Sigmoid colon (tissue), 7 donors: Measurements from ENCODE around the gene WIF1. TPM values are rescaled to one million over a fixed set of nuclear protein-coding genes. Genes with fewer than 3 reads are reported as not detected.

ENCODE experiments used
- DNase-seq: peaks from one replicate; pipeline ENCODE4 v3.0.0-alpha.2; 2019
- H3K27ac ChIP-seq, 4 donors: fragments of 200-600 bp; sonication (generic); one replicate each; pipeline ENCODE4 v1.5.1; 2016 to 2019; ENCODE audit warnings: mild to moderate bottlenecking in 1 of 4
- H3K27me3 ChIP-seq, 3 donors: fragments of 200-600 bp; sonication (generic); one replicate each; pipeline ENCODE4 v1.5.1; 2019; ENCODE audit warnings: mild to moderate bottlenecking in 1 of 3
- H3K36me3 ChIP-seq, 4 donors: fragments of 200-600 bp; sonication (generic); one replicate each; pipeline ENCODE4 v1.5.1; 2016 to 2019
- H3K4me1 ChIP-seq, 4 donors: fragments of 200-600 bp; sonication (generic); one replicate each; pipeline ENCODE4 v1.5.1; 2017 to 2019
- H3K4me3 ChIP-seq, 4 donors: fragments of 200-600 bp; sonication (generic); one replicate each; pipeline ENCODE4 v1.5.1; 2017 to 2019; ENCODE audit warnings: mild to moderate bottlenecking in 2 of 4, moderate library complexity in 1 of 4
- H3K9me3 ChIP-seq, 4 donors: fragments of 200-600 bp in 3 of 4; sonication (generic) in 3 of 4; one replicate each; pipeline versions ENCODE4 v1.5.1 to v1.6.1; 2013 to 2019
- CTCF ChIP-seq, 4 experiments: fragments of 450-650 bp in 3 of 4; fragments of 200-600 bp in 1 of 4; IDR thresholded peaks; one replicate each; pipeline ENCODE4 v1.5.1; 2016 to 2019; ENCODE audit warnings: antibody characterized with exemption in 4 of 4, mild to moderate bottlenecking in 3 of 4, moderate library complexity in 2 of 4
- EP300 ChIP-seq, 4 donors: sonication (generic); formaldehyde crosslinking; IDR thresholded peaks; one replicate each; pipeline ENCODE4 v1.6.1; 2017; ENCODE audit warnings: antibody characterized with exemption in 4 of 4
- POLR2A ChIP-seq, 2 donors: fragments of 450-650 bp; IDR thresholded peaks; one replicate each; pipeline ENCODE4 v1.6.1; 2016; ENCODE audit warnings: antibody characterized with exemption in 2 of 2, mild to moderate bottlenecking in 2 of 2, moderate library complexity in 2 of 2
- POLR2AphosphoS5 ChIP-seq, 4 donors: sonication (generic); formaldehyde crosslinking; IDR thresholded peaks; one replicate each; pipeline ENCODE4 v1.6.1; 2017; ENCODE audit warnings: antibody characterized with exemption in 4 of 4
- WGBS, 2 donors: extraction: QIAGEN DNeasy Blood & Tissue Kit; methylation state at CpG; one replicate each; pipeline ENCODE4 v1.1.7; 2013; 5-methylcytosine and 5-hydroxymethylcytosine counted together
- intact Hi-C: fragments of 100-400 bp; cut with DNase I; formaldehyde crosslinking; loops from one replicate; pipeline ENCODE4 v1.15.1; 2023
- polyA plus RNA-seq, 3 donors: library from polyadenylated mRNA; stranded (reverse); fragments of 200-250 nt; gene quantifications; one replicate each; pipeline ENCODE4 v1.2.3, GENCODE V29; 2013
- total RNA-seq, 4 donors: library from RNA; depleted of rRNA; stranded (reverse); fragments of >200 nt; gene quantifications; one replicate each; pipeline ENCODE4 v1.1.0, GENCODE V29; 2016
- donor health status: healthy with polysubstance abuse.
- donor health status: Bipolar disorder and iron deficiency.
- donor health status: healthy.

The WIF1 gene
- total and polyA plus RNA-seq, 7 donors: 0.15 TPM; not detected in 6

GRCh38 chr12:65157091-65157490, 36.0 kb upstream of the WIF1 start:
- 83 to 92% methylated on average over 4 of the region's 4 CpGs for WGBS, 2 donors
- no peak for DNase-seq
- Histone ChIP-seq H3K36me3 (no peaks in the 10 kb centered on the region), H3K9me3 (no peaks in the 10 kb centered on the region), H3K27me3 (peaks cover 0 to 6% (median 0%) of the 10 kb centered on the region in 3 donors), H3K27ac (no peak overlapping the region), H3K4me1 (no peaks in the 10 kb centered on the region), H3K4me3 (no peak overlapping the region)
- intact Hi-C loops: no loop called here
- TF ChIP-seq POLR2A (IDR thresholded peaks at IDR 0.05) (no peak), EP300 (IDR thresholded peaks at IDR 0.05) (no peak), POLR2AphosphoS5 (IDR thresholded peaks at IDR 0.05) (no peak), CTCF (IDR thresholded peaks at IDR 0.05) (no peak)

GRCh38 chr12:65156366-65156841, 35.3 kb upstream of the WIF1 start:
- intact Hi-C loops: no loop called here
- 42 to 56% methylated on average over 2 of the region's 2 CpGs for WGBS, 2 donors

DNA sequence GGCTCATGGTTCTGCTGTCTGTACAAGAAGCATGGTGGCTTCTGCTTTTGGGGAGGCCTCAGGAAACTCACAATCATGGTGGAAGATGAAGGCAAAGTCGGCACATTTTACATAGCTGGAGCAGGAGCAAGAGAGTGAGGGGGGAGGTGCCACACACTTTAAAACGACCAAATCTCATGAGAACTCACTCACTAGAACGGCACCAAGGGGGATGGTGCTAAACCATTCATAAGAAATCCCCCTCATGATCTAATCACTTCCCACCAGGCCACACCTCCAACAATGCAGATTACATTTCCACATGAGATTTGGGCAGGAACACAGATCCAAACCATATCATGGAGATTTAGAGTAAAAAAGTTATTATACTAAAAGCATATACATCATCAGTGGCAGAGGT, 34.7 kb upstream of the WIF1 start:
- no peak overlapping the region for H3K27ac ChIP-seq
- intact Hi-C loops: no loop called here
- no peak overlapping the region for H3K4me3 ChIP-seq
- no peak for TF ChIP-seq POLR2AphosphoS5 (IDR thresholded peaks at IDR 0.05)
- TF ChIP-seq EP300 (IDR thresholded peaks at IDR 0.05): no peak
- TF ChIP-seq CTCF (IDR thresholded peaks at IDR 0.05): no peak
- TF ChIP-seq POLR2A (IDR thresholded peaks at IDR 0.05): no peak
- DNase-seq: no peak
- WGBS, 2 donors: 71 to 74% methylated on average over 3 of the region's 3 CpGs
- no peaks in the 10 kb centered on the region for H3K9me3 ChIP-seq
- no peaks in the 10 kb centered on the region for H3K27me3 ChIP-seq
- no peaks in the 10 kb centered on the region for H3K36me3 ChIP-seq
- H3K4me1 ChIP-seq: no peaks in the 10 kb centered on the region

More at GRCh38 chr12:65156366-65156841, 35.3 kb upstream of the WIF1 start:
- no peak for DNase-seq
- Histone ChIP-seq H3K9me3 (no peaks in the 10 kb centered on the region), H3K4me3 (no peak overlapping the region), H3K27me3 (peaks cover 0 to 3% (median 0%) of the 10 kb centered on the region in 3 donors), H3K36me3 (no peaks in the 10 kb centered on the region), H3K27ac (no peak overlapping the region), H3K4me1 (no peaks in the 10 kb centered on the region)
- no peak for TF ChIP-seq POLR2A (IDR thresholded peaks at IDR 0.05)
- TF ChIP-seq POLR2AphosphoS5 (IDR thresholded peaks at IDR 0.05): no peak
- TF ChIP-seq CTCF (IDR thresholded peaks at IDR 0.05): no peak
- TF ChIP-seq EP300 (IDR thresholded peaks at IDR 0.05): no peak

DNA sequence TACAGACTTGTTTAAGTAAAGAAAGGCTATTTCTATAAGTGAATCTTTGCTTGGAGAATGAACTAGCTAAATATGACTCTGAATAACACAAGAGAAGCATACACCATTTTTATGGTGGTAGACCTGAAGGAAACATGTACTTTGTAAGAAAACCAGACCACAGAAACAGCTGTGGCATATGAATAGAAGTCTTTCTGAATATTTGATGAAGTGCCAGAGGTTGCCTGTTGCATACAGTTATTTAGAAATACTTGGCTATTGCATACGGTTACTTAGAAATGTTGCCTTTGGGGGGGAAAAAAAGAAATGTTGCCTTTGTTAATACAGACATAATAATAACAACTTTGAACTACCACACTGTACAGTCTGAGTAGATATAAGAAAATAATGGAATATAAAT, 31.5 kb upstream of the WIF1 start:
- peaks cover 0 to 3% (median 0%) of the 10 kb centered on the region in 4 donors for H3K4me1 ChIP-seq
- H3K27me3 ChIP-seq: no peaks in the 10 kb centered on the region
- no peak for DNase-seq
- no peak for TF ChIP-seq EP300 (IDR thresholded peaks at IDR 0.05)
- no peak for TF ChIP-seq CTCF (IDR thresholded peaks at IDR 0.05)
- TF ChIP-seq POLR2A (IDR thresholded peaks at IDR 0.05): no peak
- no peak for TF ChIP-seq POLR2AphosphoS5 (IDR thresholded peaks at IDR 0.05)
- no peaks in the 10 kb centered on the region for H3K36me3 ChIP-seq
- no peak overlapping the region for H3K27ac ChIP-seq
- no peaks in the 10 kb centered on the region for H3K9me3 ChIP-seq
- H3K4me3 ChIP-seq: no peak overlapping the region
- intact Hi-C loops: no loop called here
- 66 to 79% methylated on average over 1 of the region's 1 CpG for WGBS, 2 donors

DNA sequence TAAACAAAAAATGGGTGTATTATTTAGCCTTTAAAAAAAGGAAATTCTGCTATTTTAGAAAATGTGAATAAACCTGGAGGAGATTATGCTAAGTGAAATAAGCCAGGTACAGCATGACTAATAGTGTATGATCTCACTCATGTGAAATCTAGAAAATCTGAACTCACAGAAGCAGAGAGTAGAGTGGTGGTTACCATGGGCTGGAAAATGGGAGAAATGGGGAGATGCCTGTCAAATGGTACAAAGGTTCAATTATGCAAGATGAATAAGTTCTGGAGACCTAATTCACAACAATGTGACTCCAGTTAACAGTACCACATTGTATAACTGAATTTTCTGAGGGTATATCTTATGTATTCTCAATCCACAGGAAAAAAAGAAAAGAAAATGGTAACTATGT, 30.9 kb upstream of the WIF1 start:
- intact Hi-C loops: no loop called here
- TF ChIP-seq POLR2A (IDR thresholded peaks at IDR 0.05) (no peak), POLR2AphosphoS5 (IDR thresholded peaks at IDR 0.05) (no peak), CTCF (IDR thresholded peaks at IDR 0.05) (no peak), EP300 (IDR thresholded peaks at IDR 0.05) (no peak)
- Histone ChIP-seq H3K4me3 (no peak overlapping the region), H3K4me1 (peaks cover 0 to 8% (median 1%) of the 10 kb centered on the region in 4 donors), H3K27me3 (no peaks in the 10 kb centered on the region), H3K9me3 (no peaks in the 10 kb centered on the region), H3K27ac (no peak overlapping the region), H3K36me3 (no peaks in the 10 kb centered on the region)
- DNase-seq: no peak
